ENCODE measurements around the gene CYP2C8. TPM values are rescaled to one million over a fixed set of nuclear protein-coding genes. Genes with fewer than 3 reads are reported as not detected.
"Not testable (repeated sequence)": the region's sequence is repeated elsewhere in the genome, so short reads cannot be mapped to it uniquely, and the experiment has no call there.

The CYP2C8 gene
- total and polyA plus RNA-seq, 2 donors (not counting 1 experiment from before 2014, with no cell fraction given): 0.17 TPM; not detected in 1

- Histone ChIP-seq H3K9me3 (ENCODE audit: control insufficient read depth, insufficient read depth, low read depth, low read length) (no peaks in the 10 kb centered on the region), H3K4me3 (replicated peaks in 1 of 4; ENCODE audit: control extremely low read depth in 1 of 4, insufficient read depth in 1 of 4, low read depth in 3 of 4, low read length in 4 of 4) (no peak overlapping the region), H3K36me3 (ENCODE audit: control insufficient read depth, insufficient read depth, low read length) (no peaks in the 10 kb centered on the region), H3K9ac (ENCODE audit: insufficient read depth, low read length) (no peak overlapping the region), H3K79me2 (ENCODE audit: control insufficient read depth, insufficient read depth, low read length) (no peaks in the 10 kb centered on the region), H2AFZ (ENCODE audit: low read length) (no peak overlapping the region), H3K4me2 (ENCODE audit: extremely low read depth, insufficient read depth, low read length) (no peak overlapping the region), H3K27ac (ENCODE audit: insufficient read depth, low read length) (no peak overlapping the region), H3K4me1 (ENCODE audit: control insufficient read depth, extremely low read depth, insufficient read depth, low read length) (no peaks in the 10 kb centered on the region), H4K20me1 (ENCODE audit: control insufficient read depth, extremely low read depth, insufficient read depth, low read length) (no peaks in the 10 kb centered on the region), H3K27me3 (ENCODE audit: control insufficient read depth, insufficient read depth, low read length) (no peaks in the 10 kb centered on the region)
- no peak for DNase-seq (ENCODE audit: low read depth in 2 of 2)
- TF ChIP-seq EZH2 (IDR thresholded peaks at IDR 0.05; ENCODE audit: low read length, missing control alignments) (no peak), CTCF (conservative IDR thresholded peaks at IDR 0.05 in 1 of 2, IDR thresholded peaks at IDR 0.05 in 1 of 2; ENCODE audit: low read depth in 1 of 2, low read length in 2 of 2) (no peak)
These were observed 28.5 kb upstream of the CYP2C8 start for GRCh38 chr10:95097805-95098204.

GRCh38 chr10:95096143-95096542, 26.8 kb upstream of the CYP2C8 start:
- TF ChIP-seq EZH2 (IDR thresholded peaks at IDR 0.05; ENCODE audit: low read length, missing control alignments) (no peak), CTCF (conservative IDR thresholded peaks at IDR 0.05 in 1 of 2, IDR thresholded peaks at IDR 0.05 in 1 of 2; ENCODE audit: low read depth in 1 of 2, low read length in 2 of 2) (no peak)

GRCh38 chr10:95079626-95080025, 10.3 kb upstream of the CYP2C8 start:
- H3K79me2 ChIP-seq (ENCODE audit: control insufficient read depth, insufficient read depth, low read length); H3K27ac ChIP-seq (ENCODE audit: insufficient read depth, low read length); H3K4me2 ChIP-seq (ENCODE audit: extremely low read depth, insufficient read depth, low read length); DNase-seq (ENCODE audit: low read depth in 2 of 2); H3K4me1 ChIP-seq (ENCODE audit: control insufficient read depth, extremely low read depth, insufficient read depth, low read length); H4K20me1 ChIP-seq (ENCODE audit: control insufficient read depth, extremely low read depth, insufficient read depth, low read length); H3K36me3 ChIP-seq (ENCODE audit: control insufficient read depth, insufficient read depth, low read length); H3K27me3 ChIP-seq (ENCODE audit: control insufficient read depth, insufficient read depth, low read length); H3K4me3 ChIP-seq (replicated peaks in 1 of 4; ENCODE audit: control extremely low read depth in 1 of 4, insufficient read depth in 1 of 4, low read depth in 3 of 4, low read length in 4 of 4); H3K9ac ChIP-seq (ENCODE audit: insufficient read depth, low read length); H2AFZ ChIP-seq (ENCODE audit: low read length); H3K9me3 ChIP-seq (ENCODE audit: control insufficient read depth, insufficient read depth, low read depth, low read length): not testable (repeated sequence)

More at GRCh38 chr10:95096143-95096542, 26.8 kb upstream of the CYP2C8 start:
- Histone ChIP-seq H3K4me1 (ENCODE audit: control insufficient read depth, extremely low read depth, insufficient read depth, low read length) (no peaks in the 10 kb centered on the region), H3K79me2 (ENCODE audit: control insufficient read depth, insufficient read depth, low read length) (no peaks in the 10 kb centered on the region), H3K27ac (ENCODE audit: insufficient read depth, low read length) (no peak overlapping the region), H3K4me3 (replicated peaks in 1 of 4; ENCODE audit: control extremely low read depth in 1 of 4, insufficient read depth in 1 of 4, low read depth in 3 of 4, low read length in 4 of 4) (no peak overlapping the region), H3K27me3 (ENCODE audit: control insufficient read depth, insufficient read depth, low read length) (no peaks in the 10 kb centered on the region), H3K36me3 (ENCODE audit: control insufficient read depth, insufficient read depth, low read length) (no peaks in the 10 kb centered on the region), H4K20me1 (ENCODE audit: control insufficient read depth, extremely low read depth, insufficient read depth, low read length) (no peaks in the 10 kb centered on the region), H3K9me3 (ENCODE audit: control insufficient read depth, insufficient read depth, low read depth, low read length) (no peaks in the 10 kb centered on the region), H3K9ac (ENCODE audit: insufficient read depth, low read length) (no peak overlapping the region), H3K4me2 (ENCODE audit: extremely low read depth, insufficient read depth, low read length) (no peak overlapping the region), H2AFZ (ENCODE audit: low read length) (no peak overlapping the region)
- DNase-seq (ENCODE audit: low read depth in 2 of 2): no peak
